GM19467 (cell line): ENCODE data around the gene CNTNAP5.

ENCODE experiments used
- ATAC-seq: cut with Tn5 transposase; IDR thresholded peaks from one replicate; pipeline ENCODE4 v1.9.1; 2021; ENCODE audit warnings: mild to moderate bottlenecking, moderate library complexity; ENCODE audit not compliant: unreplicated experiment

The CNTNAP5 gene

DNA sequence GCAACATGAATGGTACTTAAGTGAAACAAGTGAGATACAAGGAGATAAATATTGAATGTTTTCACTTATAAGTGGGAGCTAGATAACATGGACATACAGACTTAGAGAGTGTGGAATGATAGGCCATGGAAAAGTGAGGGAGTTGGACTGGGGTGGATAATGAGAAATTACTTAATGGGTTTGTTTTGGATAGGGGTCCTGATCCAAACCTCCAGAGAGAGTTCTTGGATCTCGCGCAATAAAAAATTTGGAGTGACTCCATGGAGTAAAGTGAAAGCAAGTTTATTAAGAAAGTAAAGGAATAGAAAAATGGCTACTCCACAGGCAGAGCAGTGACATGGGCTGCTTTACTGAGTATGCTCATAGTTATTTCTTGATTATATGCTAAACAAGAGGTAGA, 508.9 kb downstream of the CNTNAP5 start:
- no peak for ATAC-seq

DNA sequence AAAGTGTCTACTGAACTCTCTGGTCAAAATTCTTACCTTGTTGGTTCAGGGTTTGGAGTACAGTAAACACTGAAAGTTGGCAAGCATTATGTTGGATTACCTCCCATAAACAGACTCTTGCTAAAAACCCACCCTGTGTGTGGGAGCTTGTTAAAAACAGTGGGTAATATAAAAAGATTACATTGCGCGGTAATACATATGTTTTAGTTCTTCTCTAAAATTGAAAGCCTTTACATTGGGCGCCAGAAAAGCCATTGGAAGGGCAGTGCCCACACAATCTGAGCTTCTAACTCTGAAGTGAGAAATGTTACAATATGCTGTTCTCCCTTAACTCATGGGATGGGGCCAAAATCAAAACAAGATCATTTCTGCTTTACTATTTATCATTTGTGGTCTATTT, 510.7 kb downstream of the CNTNAP5 start:
- no peak for ATAC-seq

DNA sequence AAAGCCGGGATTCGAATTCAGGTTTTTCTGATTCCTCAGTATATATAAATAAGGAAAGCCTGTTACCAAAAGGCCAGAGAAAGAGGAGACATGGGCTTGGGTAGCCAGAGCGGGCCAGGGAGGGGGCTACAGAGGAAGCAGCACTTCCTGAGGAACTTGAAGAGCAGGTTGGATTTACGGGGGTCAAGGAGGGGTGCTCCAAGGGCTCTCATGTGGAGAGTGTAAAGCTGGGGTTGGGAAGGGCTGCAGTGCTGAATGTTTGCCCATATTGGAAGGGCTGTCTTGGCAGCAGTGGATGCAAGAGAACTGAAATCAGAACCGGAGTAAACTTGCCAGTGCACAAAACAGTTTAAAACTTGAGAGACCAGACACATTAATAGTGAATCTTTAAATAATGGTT, 511.5 kb downstream of the CNTNAP5 start:
- ATAC-seq: no peak

DNA sequence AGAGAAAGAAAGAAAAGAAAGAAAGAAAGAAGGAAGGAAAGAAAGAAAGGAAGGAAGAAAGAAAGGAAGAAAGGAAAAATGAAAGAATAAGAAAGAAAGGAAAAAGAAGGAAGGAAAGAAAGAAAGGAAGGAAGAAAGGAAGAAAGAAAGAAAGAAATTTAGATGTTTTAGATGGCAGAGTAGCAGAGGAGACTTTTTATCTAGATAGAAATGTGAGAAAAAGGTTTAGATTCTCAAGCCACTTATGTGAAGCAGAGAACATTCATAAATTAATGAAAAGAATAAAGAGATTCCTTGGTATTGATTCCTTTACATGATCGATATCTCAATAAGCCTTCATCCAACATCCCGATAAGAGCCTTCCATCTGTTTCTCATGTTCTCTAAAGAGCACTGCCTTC, 513.5 kb downstream of the CNTNAP5 start:
- ATAC-seq: no peak

DNA sequence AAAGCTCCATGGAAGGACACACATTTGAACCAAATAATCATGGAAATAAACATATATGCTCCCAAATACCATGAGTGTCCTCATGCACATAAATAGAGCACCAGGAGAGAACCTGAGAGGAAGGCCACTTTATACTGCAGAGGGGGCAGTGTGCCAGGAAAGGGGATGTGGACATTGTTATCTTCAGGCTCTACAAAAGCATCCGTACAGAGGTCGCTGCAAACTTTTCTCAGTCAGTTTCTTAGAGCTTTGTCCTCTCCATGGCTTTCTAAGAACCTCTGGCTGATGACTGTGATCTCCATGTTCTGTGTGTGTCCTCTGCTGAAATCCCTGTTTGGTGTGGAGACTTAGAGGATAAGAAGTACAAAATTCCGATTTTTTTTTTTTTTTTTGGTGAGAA, 515.7 kb downstream of the CNTNAP5 start:
- ATAC-seq: no peak

GRCh38 chr2:124542932-124543640, 518.0 kb downstream of the CNTNAP5 start:
- no peak for ATAC-seq

DNA sequence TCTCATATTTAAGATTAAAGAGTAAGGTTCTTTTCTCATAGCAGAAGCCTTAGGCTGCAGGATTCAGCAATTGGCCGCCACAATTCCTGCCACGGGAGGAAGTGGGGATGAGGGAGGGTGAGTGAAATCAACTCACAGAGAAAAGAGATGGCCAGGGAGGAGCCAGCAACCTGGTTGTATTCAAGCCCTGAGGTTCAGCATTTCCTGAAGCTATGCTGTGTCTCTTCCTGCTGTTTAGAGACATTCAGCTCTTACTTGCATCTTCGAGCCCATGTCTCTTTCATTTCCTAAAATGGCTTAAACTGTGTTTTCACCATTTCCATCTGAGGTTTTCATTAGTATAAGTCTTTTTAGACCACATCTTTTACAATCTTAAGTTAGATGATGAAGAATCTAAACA, 522.6 kb downstream of the CNTNAP5 start:
- ATAC-seq: no peak

GRCh38 chr2:124558277-124558905, 533.3 kb downstream of the CNTNAP5 start:
- ATAC-seq: no peak

DNA sequence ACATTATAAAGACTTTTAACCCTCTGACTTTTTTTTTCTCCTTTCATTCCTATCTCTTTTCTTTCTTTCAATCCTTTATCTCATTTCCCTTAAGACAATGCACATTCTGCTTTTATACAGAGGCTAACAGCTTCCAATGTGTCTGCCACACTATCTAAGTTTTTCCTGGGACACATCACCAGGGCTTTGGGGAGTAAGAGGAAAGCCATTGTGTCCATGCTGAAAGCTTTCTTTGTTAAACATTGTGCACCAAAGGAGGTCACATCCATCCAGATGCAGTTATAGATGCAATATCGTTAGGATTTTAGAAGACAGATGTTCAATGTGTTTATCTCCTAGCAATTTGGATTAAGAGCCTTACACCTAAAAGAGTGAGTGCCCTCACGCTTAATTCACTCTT, 534.1 kb downstream of the CNTNAP5 start:
- no peak for ATAC-seq

DNA sequence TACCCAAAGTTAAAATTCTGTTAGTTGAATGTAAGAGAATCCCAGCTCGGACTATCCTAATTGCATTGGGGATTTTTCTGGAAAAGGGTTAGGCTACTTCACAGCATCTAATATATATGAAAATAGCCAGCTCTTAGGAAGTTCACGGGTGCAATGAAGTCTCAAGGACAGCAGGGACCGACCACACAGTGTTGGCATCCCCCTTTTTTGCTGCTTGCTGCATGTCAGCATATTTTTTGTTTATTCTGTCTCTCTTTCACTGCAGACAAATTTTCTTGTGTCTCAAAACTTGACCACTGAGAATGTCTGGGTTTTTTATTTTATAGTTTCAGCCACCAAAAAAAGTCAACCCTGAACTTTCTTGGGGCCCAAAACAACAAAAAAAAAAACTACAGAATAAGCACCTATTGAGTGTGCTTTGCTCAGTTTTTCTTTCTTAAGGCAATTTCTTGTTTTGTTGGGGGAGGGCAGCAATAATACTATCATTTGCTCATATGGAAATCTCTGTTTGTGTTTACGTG, 535.6 kb downstream of the CNTNAP5 start:
- ATAC-seq: no peak

DNA sequence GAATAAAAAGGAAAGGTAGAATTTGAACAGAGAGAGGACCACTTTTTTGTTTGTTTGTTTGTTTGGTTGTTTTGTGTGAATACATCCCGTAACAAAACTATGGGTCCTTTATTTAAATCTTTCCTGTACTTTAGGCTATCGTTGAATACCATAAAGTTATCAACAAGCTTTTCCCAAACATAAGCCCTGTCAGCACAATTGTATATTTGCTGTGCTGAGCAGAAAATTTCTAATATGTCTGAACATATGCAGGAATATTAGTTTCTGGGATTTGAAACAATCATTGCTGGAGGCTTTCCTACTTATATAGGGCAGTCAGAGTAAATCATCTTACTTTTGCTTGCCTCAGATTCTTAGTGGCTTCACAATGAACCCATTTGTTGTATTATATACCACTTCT, 536.4 kb downstream of the CNTNAP5 start:
- ATAC-seq: no peak

GRCh38 chr2:124563426-124563825, 538.3 kb downstream of the CNTNAP5 start:
- no peak for ATAC-seq

GRCh38 chr2:124566518-124566970, 541.5 kb downstream of the CNTNAP5 start:
- ATAC-seq: no peak

GRCh38 chr2:124570872-124571271, 545.8 kb downstream of the CNTNAP5 start:
- ATAC-seq: no peak

GRCh38 chr2:124571836-124572235, 546.7 kb downstream of the CNTNAP5 start:
- ATAC-seq: no peak

- no peak for ATAC-seq
Observed at GRCh38 chr2:124572934-124573634, 548.0 kb downstream of the CNTNAP5 start.

GRCh38 chr2:124575497-124575896, 550.4 kb downstream of the CNTNAP5 start:
- no peak for ATAC-seq

DNA sequence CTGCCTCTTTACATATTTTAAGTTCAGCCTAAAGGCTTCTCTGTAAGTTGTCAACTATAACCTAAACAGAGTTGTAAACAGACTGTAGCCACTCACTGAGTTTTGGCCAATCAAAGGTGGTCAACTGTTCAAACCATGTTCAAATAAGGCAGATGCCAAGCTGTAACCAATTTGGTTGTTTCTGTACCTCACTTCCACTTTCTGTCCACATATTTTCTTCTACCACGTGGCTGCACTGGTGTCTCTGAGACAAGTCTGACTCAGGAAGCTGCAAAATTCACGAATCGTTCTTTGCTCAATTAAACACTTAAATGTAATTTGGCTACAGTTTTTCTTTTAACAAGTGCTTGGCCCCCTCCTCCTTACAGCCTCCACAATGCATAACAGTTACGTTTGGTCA, 555.2 kb downstream of the CNTNAP5 start:
- no peak for ATAC-seq

- ATAC-seq: no peak
Observed at GRCh38 chr2:124582387-124582786, 557.3 kb downstream of the CNTNAP5 start.

DNA sequence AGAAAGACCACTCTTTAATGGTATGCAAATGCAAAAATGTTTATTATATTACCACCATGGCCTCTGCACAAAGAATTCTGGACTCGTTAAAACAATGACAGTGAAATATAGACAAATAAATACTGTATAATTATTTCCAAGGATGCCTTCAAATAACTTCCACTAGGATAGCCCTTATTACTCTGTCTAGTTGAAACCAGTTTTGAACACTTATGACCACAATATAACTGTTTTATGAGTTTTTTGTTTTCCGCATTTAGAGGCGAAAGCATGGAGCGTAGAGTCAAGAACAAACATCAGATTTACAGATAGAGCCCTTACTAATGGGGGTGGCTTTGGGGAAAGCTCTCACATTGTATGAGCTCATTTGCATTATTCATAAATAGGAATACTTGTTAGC, 559.5 kb downstream of the CNTNAP5 start:
- ATAC-seq: no peak

GRCh38 chr2:124585277-124585676, 560.2 kb downstream of the CNTNAP5 start:
- no peak for ATAC-seq

DNA sequence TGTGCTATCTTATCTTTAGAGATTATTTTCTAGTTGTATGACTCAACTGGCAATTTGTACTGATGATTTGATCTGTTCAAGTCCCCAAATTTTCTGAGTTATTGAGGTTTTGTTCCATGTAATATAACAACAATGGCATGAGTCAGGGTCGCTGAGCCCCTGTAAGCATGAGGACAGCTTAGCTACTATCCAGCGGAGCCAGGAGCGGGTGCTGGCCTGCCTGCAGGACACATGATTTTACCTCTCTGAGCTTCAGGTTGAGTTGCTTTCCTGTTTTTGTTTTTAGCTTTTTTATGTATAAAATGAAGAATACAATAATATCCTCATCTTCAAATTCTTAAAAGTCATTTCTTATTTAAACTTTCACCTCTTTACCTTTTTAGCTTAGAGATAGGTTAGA, 561.1 kb downstream of the CNTNAP5 start:
- no peak for ATAC-seq
